OCI-LY1 (cell line): Measurements from ENCODE around the gene ARIH1.

ENCODE experiments used
- CTCF ChIP-seq: fragments of 200-600 bp; sonication (generic), shearing (Covaris generic); IDR thresholded peaks from 2 replicates; pipeline ENCODE4 v1.5.1; 2017; ENCODE audit warnings: mild to moderate bottlenecking, antibody characterized with exemption, low read length, moderate library complexity, mixed read lengths
- EZH2 ChIP-seq: fragments of 200-600 bp; sonication (generic), shearing (Covaris generic); IDR thresholded peaks from 2 replicates; pipeline ENCODE4 v1.8.0; 2017; ENCODE audit warnings: borderline replicate concordance, mixed run types, mild to moderate bottlenecking, antibody characterized with exemption, low read length, moderate library complexity, mixed read lengths

- no peak for TF ChIP-seq EZH2
- TF ChIP-seq CTCF: no peak
Observed at GRCh38 chr15:72503147-72503546, 29.0 kb downstream of the ARIH1 start.
